MG63 (cell line): Measurements from ENCODE around the gene TMEM106A. TPM values are rescaled to one million over a fixed set of nuclear protein-coding genes. Genes with fewer than 3 reads are reported as not detected.
"Not testable (repeated sequence)": the region's sequence is repeated elsewhere in the genome, so short reads cannot be mapped to it uniquely, and the experiment has no call there.

Experiments used
- DNase-seq: peaks from one replicate; pipeline ENCODE4 v3.0.0-alpha.2; 2020
- H3K27me3 ChIP-seq: fragments of 250-450 bp; sonication (Bioruptor Pico); 2 replicates; pipeline ENCODE4 v1.5.1; 2020; ENCODE audit warnings: mild to moderate bottlenecking, moderate library complexity
- H3K36me3 ChIP-seq: fragments of 250-450 bp; sonication (Bioruptor Pico); 2 replicates; pipeline ENCODE4 v1.5.1; 2020; ENCODE audit warnings: mild to moderate bottlenecking, moderate library complexity
- H3K4me3 ChIP-seq: fragments of 250-450 bp; sonication (Bioruptor Pico); 2 replicates; pipeline ENCODE4 v1.5.1; 2020; ENCODE audit warnings: mild to moderate bottlenecking, moderate library complexity
- H3K9me3 ChIP-seq: fragments of 250-450 bp; sonication (Bioruptor Pico); 2 replicates; pipeline ENCODE4 v1.5.1; 2020; ENCODE audit warnings: mild to moderate bottlenecking, moderate library complexity
- total RNA-seq: library from RNA; depleted of rRNA; stranded (reverse); fragments of >200 nt; shearing (Covaris generic); gene quantifications from 2 replicates; pipeline ENCODE4 v1.2.3, GENCODE V29; 2014; ENCODE audit warnings: low replicate concordance

TMEM106A gene
- total RNA-seq, 1 experiment from 2014 or later: 0.99 TPM

- peaks cover 31% of the 10 kb centered on the region for H3K36me3 ChIP-seq
- no peaks in the 10 kb centered on the region for H3K27me3 ChIP-seq
- no peaks in the 10 kb centered on the region for H3K9me3 ChIP-seq
- no peak for DNase-seq
- H3K4me3 ChIP-seq: no peak overlapping the region
Measured at GRCh38 chr17:43210576-43210975, 1.1 kb upstream of the TMEM106A start.

- no peaks in the 10 kb centered on the region for H3K9me3 ChIP-seq
- peaks cover 34% of the 10 kb centered on the region for H3K36me3 ChIP-seq
- peak overlapping the region; percentile 62 for H3K4me3 ChIP-seq
- no peaks in the 10 kb centered on the region for H3K27me3 ChIP-seq
- no peak for DNase-seq
Measured at GRCh38 chr17:43211123-43211479, 574 bp upstream of the TMEM106A start.

- H3K27me3 ChIP-seq: no peaks in the 10 kb centered on the region
- no peaks in the 10 kb centered on the region for H3K9me3 ChIP-seq
- H3K36me3 ChIP-seq: peaks cover 31% of the 10 kb centered on the region
- H3K4me3 ChIP-seq: peak overlapping the region; percentile 62
- DNase-seq: no peak
Measured at GRCh38 chr17:43212641-43213490, 1.2 kb downstream of the TMEM106A start.

- Histone ChIP-seq H3K9me3 (no peaks in the 10 kb centered on the region), H3K4me3 (no peak overlapping the region), H3K36me3 (peaks cover 26% of the 10 kb centered on the region), H3K27me3 (no peaks in the 10 kb centered on the region)
- no peak for DNase-seq
Measured at GRCh38 chr17:43213545-43213944, 1.9 kb downstream of the TMEM106A start.

- Histone ChIP-seq H3K9me3 (no peaks in the 10 kb centered on the region), H3K36me3 (peaks cover 16% of the 10 kb centered on the region), H3K4me3 (no peak overlapping the region), H3K27me3 (no peaks in the 10 kb centered on the region)
- DNase-seq: no peak
Measured at GRCh38 chr17:43215341-43215740, 3.7 kb downstream of the TMEM106A start.

GRCh38 chr17:43216369-43216761, 4.7 kb downstream of the TMEM106A start:
- Histone ChIP-seq H3K36me3 (peaks cover 7% of the 10 kb centered on the region), H3K27me3 (no peaks in the 10 kb centered on the region), H3K9me3 (no peaks in the 10 kb centered on the region), H3K4me3 (no peak overlapping the region)
- no peak for DNase-seq

- H3K4me3 ChIP-seq: no peak overlapping the region
- H3K36me3 ChIP-seq: peaks cover 6% of the 10 kb centered on the region
- no peaks in the 10 kb centered on the region for H3K27me3 ChIP-seq
- no peaks in the 10 kb centered on the region for H3K9me3 ChIP-seq
- no peak for DNase-seq
Measured at GRCh38 chr17:43216762-43217613, 5.3 kb downstream of the TMEM106A start.

GRCh38 chr17:43217614-43218087, 6.0 kb downstream of the TMEM106A start:
- peaks cover 6% of the 10 kb centered on the region for H3K36me3 ChIP-seq
- DNase-seq: no peak
- H3K4me3 ChIP-seq: no peak overlapping the region
- H3K9me3 ChIP-seq: no peaks in the 10 kb centered on the region
- H3K27me3 ChIP-seq: no peaks in the 10 kb centered on the region

- Histone ChIP-seq H3K4me3 (no peak overlapping the region), H3K36me3 (peaks cover 3% of the 10 kb centered on the region; the same call in 1 of the 2 replicates), H3K9me3 (no peaks in the 10 kb centered on the region), H3K27me3 (no peaks in the 10 kb centered on the region)
- DNase-seq: no peak
Measured at GRCh38 chr17:43219001-43219400, 7.3 kb downstream of the TMEM106A start.

GRCh38 chr17:43219746-43220380, 8.2 kb downstream of the TMEM106A start:
- Histone ChIP-seq H3K9me3 (no peaks in the 10 kb centered on the region), H3K4me3 (no peak overlapping the region), H3K36me3 (peaks cover 3% of the 10 kb centered on the region; the same call in 1 of the 2 replicates), H3K27me3 (no peaks in the 10 kb centered on the region)
- no peak for DNase-seq

GRCh38 chr17:43220511-43221125, 8.9 kb downstream of the TMEM106A start:
- no peaks in the 10 kb centered on the region for H3K9me3 ChIP-seq
- H3K36me3 ChIP-seq: peaks cover 3% of the 10 kb centered on the region; the same call in 1 of the 2 replicates
- H3K4me3 ChIP-seq: no peak overlapping the region
- H3K27me3 ChIP-seq: no peaks in the 10 kb centered on the region
- no peak for DNase-seq

GRCh38 chr17:43224146-43224705, 12.6 kb downstream of the TMEM106A start:
- H3K36me3 ChIP-seq: no peaks in the 10 kb centered on the region
- no peak for DNase-seq
- no peaks in the 10 kb centered on the region for H3K27me3 ChIP-seq
- H3K9me3 ChIP-seq: no peaks in the 10 kb centered on the region
- H3K4me3 ChIP-seq: no peak overlapping the region

GRCh38 chr17:43226393-43226792, 14.7 kb downstream of the TMEM106A start:
- H3K27me3 ChIP-seq: no peaks in the 10 kb centered on the region
- H3K4me3 ChIP-seq: no peak overlapping the region
- no peaks in the 10 kb centered on the region for H3K36me3 ChIP-seq
- H3K9me3 ChIP-seq: no peaks in the 10 kb centered on the region
- DNase-seq: no peak

- not testable (repeated sequence) for H3K4me3 ChIP-seq, H3K27me3 ChIP-seq, H3K36me3 ChIP-seq, DNase-seq, H3K9me3 ChIP-seq
Measured at GRCh38 chr17:43228020-43228782, 16.5 kb downstream of the TMEM106A start, which contains the start of gene CCDC200. Gene CCDC200, minus strand, starts transcription at chr17:43228623. Its CDS starts 69 bp downstream, at chr17:43228554.

GRCh38 chr17:43231205-43232020, 19.7 kb downstream of the TMEM106A start:
- not testable (repeated sequence) for H3K27me3 ChIP-seq, H3K36me3 ChIP-seq, H3K9me3 ChIP-seq, DNase-seq, H3K4me3 ChIP-seq
